Neural cell (in vitro differentiated cells): ENCODE data around the gene ARHGAP10. TPM values are rescaled to one million over a fixed set of nuclear protein-coding genes. Genes with fewer than 3 reads are reported as not detected.

Experiments used
- H2AFZ ChIP-seq: fragments of 200-600, 300-800 bp; sonication (generic), shearing (Covaris generic); 2 replicates; pipeline ENCODE4 v1.6.0; 2014; ENCODE audit warnings: low read depth, mild to moderate bottlenecking, antibody characterized with exemption, low read length, moderate library complexity
- H3F3A ChIP-seq: fragments of 200-600 bp; shearing (Covaris generic); 2 replicates; pipeline ENCODE4 v1.6.1; 2016; ENCODE audit warnings: mild to moderate bottlenecking, moderate library complexity, mixed read lengths, antibody characterized with exemption, low read length; ENCODE audit not compliant: insufficient read depth, poor library complexity, severe bottlenecking
- H3K27ac ChIP-seq: fragments of 200-600, 300-800 bp; sonication (generic), shearing (Covaris generic); 2 replicates; pipeline ENCODE4 v1.5.1; 2014; ENCODE audit warnings: mild to moderate bottlenecking, low read length, moderate library complexity
- H3K27me3 ChIP-seq: fragments of 300-800, 200-600 bp; sonication (generic), shearing (Covaris generic); 2 replicates; pipeline ENCODE4 v1.6.0; 2014; ENCODE audit warnings: mild to moderate bottlenecking, low read depth, low read length, moderate library complexity; ENCODE audit not compliant: insufficient read depth
- H3K36me3 ChIP-seq: fragments of 300-800, 200-600 bp; sonication (generic), shearing (Covaris generic); 2 replicates; pipeline ENCODE4 v1.5.1; 2014; ENCODE audit warnings: mild to moderate bottlenecking, antibody characterized with exemption, low read length, moderate library complexity; ENCODE audit not compliant: insufficient read depth
- H3K4me2 ChIP-seq: fragments of 300-800, 200-600 bp; sonication (generic), shearing (Covaris generic); 2 replicates; pipeline ENCODE4 v1.6.0; 2014; ENCODE audit warnings: mild to moderate bottlenecking, low read length
- H3K4me3 ChIP-seq: fragments of 300-800, 200-600 bp; sonication (generic), shearing (Covaris generic); 2 replicates; pipeline ENCODE4 v1.5.1; 2014; ENCODE audit warnings: mild to moderate bottlenecking, low read length, moderate library complexity
- H3K79me2 ChIP-seq: fragments of 200-600 bp; shearing (Covaris generic); replicated peaks from 2 replicates; pipeline ENCODE4 v1.6.0; 2014; ENCODE audit warnings: mild to moderate bottlenecking, low read length, moderate library complexity; ENCODE audit not compliant: insufficient read depth
- H3K9ac ChIP-seq: fragments of 300-800, 200-600 bp; sonication (generic), shearing (Covaris generic); 2 replicates; pipeline ENCODE4 v1.6.1; 2016; ENCODE audit warnings: mild to moderate bottlenecking, low read length, mixed read lengths
- H3K9me2 ChIP-seq: fragments of 200-600 bp; shearing (Covaris generic); 2 replicates; pipeline ENCODE4 v1.6.1; 2016; ENCODE audit warnings: mild to moderate bottlenecking, low read length, mixed read lengths; ENCODE audit not compliant: insufficient read depth
- H3K9me3 ChIP-seq: fragments of 200-600, 300-800 bp; sonication (generic), shearing (Covaris generic); 2 replicates; pipeline ENCODE4 v1.6.1; 2016; ENCODE audit warnings: mild to moderate bottlenecking, mixed run types, low read length, moderate library complexity, mixed read lengths
- H4K20me1 ChIP-seq: fragments of 200-600 bp; shearing (Covaris generic); 2 replicates; pipeline ENCODE4 v1.6.1; 2016; ENCODE audit warnings: mild to moderate bottlenecking, mixed run types; ENCODE audit not compliant: insufficient read depth
- EP300 ChIP-seq: fragments of 450-650 bp; conservative IDR thresholded peaks from 2 replicates; pipeline ENCODE4 v1.6.1; 2014; ENCODE audit warnings: antibody characterized with exemption, mild to moderate bottlenecking, moderate library complexity; ENCODE audit not compliant: poor library complexity, severe bottlenecking
- EZH2 ChIP-seq: fragments of 200-600, 300-800 bp; shearing (Covaris generic), sonication (generic); IDR thresholded peaks from 2 replicates; pipeline ENCODE4 v1.6.1; 2014; ENCODE audit warnings: antibody characterized with exemption, low read length, borderline replicate concordance, mild to moderate bottlenecking; ENCODE audit not compliant: insufficient read depth, poor library complexity, severe bottlenecking
- MXI1 ChIP-seq: fragments of 450-650 bp; conservative IDR thresholded peaks from 2 replicates; pipeline ENCODE4 v1.6.1; 2014; ENCODE audit warnings: antibody characterized with exemption, mild to moderate bottlenecking; ENCODE audit not compliant: poor library complexity, severe bottlenecking
- POLR2AphosphoS5 ChIP-seq: IDR thresholded peaks from 2 replicates; pipeline ENCODE4 v1.6.1; 2012
- RAD21 ChIP-seq: fragments of 450-650 bp; conservative IDR thresholded peaks from 2 replicates; pipeline ENCODE4 v1.6.1; 2014; ENCODE audit warnings: antibody characterized with exemption, mild to moderate bottlenecking, moderate library complexity
- SMC3 ChIP-seq: fragments of 450-650 bp; conservative IDR thresholded peaks from 2 replicates; pipeline ENCODE4 v1.6.1; 2014; ENCODE audit warnings: antibody characterized with exemption, mild to moderate bottlenecking, moderate library complexity; ENCODE audit not compliant: poor library complexity
- TAF1 ChIP-seq: IDR thresholded peaks from 2 replicates; pipeline ENCODE4 v1.6.1; 2012; ENCODE audit warnings: low read depth
- polyA plus RNA-seq: library from polyadenylated mRNA; depleted of rRNA; stranded (reverse); fragments of >200 nt; gene quantifications from 2 replicates; pipeline ENCODE4 v1.2.3, GENCODE V29; 2014
- TF ChIP-seq, protein P1 (sequence below): IDR thresholded peaks from 2 replicates; pipeline ENCODE4 v1.6.1; 2012; ENCODE audit warnings: borderline replicate concordance
- TF ChIP-seq, protein P2 (sequence below): fragments of 450-650 bp; IDR thresholded peaks from 2 replicates; pipeline ENCODE4 v1.5.1; 2014; ENCODE audit warnings: antibody characterized with exemption, mild to moderate bottlenecking, moderate library complexity; ENCODE audit not compliant: poor library complexity, severe bottlenecking

ARHGAP10 gene
- polyA plus RNA-seq, 1 donor from 2014 or later = 1.2 TPM

DNA sequence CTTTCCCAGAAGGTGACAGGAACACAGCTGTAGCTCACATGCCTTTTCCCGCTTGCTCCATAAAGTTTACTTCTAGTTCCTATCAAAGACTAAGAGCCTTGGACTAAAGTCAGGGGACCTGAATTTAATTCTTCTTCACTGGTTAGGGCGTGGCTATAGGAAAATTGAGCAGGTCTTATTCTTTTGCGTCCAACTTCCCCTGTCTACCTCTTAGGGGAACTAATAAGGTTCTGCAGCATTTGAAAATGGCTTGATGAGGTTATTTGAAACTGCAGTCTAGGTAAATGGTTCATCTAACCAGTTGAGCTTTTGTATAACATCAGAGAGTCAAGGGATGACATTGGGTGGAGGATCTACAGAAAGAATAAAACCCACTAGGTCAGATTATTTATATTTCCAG, 2.6 kb downstream of the ARHGAP10 start:
- Histone ChIP-seq H3K27me3 (peaks cover 65% of the 10 kb centered on the region), H3K4me2 (no peak overlapping the region), H3K27ac (no peak overlapping the region), H3K9me3 (no peaks in the 10 kb centered on the region), H3K9me2 (no peaks in the 10 kb centered on the region), H3K79me2 (no peaks in the 10 kb centered on the region), H4K20me1 (no peaks in the 10 kb centered on the region), H3F3A (no peaks in the 10 kb centered on the region), H3K36me3 (no peaks in the 10 kb centered on the region), H3K9ac (no peak overlapping the region), H2AFZ (no peak overlapping the region), H3K4me3 (no peak overlapping the region)
- TF ChIP-seq TAF1 = no peak

DNA sequence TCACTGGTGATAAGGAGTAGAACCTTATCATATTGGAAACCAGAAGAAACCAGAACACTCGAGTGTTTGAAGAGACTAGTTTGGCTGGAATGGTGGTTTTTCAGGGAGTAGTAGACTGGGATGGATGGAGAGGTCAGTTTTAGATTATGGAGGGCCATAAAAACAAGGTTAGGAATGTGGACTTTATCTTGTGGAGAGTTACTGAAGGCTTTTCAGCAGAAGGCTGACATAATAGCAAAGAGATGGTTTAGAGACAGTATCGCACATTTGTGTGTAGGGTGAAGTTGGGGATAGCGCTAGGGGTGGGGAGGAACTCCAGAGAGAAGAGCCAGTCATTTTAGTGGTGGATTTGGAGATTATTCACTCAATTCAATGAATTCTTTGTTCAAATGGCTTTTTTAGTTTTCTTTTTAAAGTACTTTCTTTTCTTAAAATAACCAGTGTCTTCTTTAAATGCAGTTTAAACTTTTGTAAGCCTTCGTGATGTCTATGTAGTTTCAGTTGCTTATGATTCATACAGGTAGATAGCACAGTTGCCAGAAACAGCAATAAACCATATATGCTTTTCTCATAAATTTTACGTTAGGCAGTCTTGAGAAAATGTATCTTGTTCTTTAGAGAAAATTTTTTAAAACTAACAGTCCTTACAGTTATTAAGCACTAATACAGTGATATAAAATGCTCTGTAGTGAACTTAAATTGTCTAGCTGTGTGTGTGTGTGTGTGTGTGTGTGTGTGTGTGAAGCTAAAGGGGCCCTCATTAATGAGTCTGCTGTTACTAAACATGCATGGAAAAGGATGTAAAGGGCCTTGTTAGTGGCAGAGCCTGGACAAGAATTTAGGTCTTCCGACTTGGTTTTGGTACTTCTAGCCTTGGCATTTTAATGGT, 3.8 kb downstream of the ARHGAP10 start:
- TF ChIP-seq EP300 = no peak
- TF ChIP-seq EZH2 = no peak
- no peak for TF ChIP-seq RAD21
- no peak for TF ChIP-seq TAF1
- no peak for TF ChIP-seq SMC3
- no peak for TF ChIP-seq POLR2AphosphoS5
- no peak for TF ChIP-seq MXI1
- TF ChIP-seq, protein P1, sequence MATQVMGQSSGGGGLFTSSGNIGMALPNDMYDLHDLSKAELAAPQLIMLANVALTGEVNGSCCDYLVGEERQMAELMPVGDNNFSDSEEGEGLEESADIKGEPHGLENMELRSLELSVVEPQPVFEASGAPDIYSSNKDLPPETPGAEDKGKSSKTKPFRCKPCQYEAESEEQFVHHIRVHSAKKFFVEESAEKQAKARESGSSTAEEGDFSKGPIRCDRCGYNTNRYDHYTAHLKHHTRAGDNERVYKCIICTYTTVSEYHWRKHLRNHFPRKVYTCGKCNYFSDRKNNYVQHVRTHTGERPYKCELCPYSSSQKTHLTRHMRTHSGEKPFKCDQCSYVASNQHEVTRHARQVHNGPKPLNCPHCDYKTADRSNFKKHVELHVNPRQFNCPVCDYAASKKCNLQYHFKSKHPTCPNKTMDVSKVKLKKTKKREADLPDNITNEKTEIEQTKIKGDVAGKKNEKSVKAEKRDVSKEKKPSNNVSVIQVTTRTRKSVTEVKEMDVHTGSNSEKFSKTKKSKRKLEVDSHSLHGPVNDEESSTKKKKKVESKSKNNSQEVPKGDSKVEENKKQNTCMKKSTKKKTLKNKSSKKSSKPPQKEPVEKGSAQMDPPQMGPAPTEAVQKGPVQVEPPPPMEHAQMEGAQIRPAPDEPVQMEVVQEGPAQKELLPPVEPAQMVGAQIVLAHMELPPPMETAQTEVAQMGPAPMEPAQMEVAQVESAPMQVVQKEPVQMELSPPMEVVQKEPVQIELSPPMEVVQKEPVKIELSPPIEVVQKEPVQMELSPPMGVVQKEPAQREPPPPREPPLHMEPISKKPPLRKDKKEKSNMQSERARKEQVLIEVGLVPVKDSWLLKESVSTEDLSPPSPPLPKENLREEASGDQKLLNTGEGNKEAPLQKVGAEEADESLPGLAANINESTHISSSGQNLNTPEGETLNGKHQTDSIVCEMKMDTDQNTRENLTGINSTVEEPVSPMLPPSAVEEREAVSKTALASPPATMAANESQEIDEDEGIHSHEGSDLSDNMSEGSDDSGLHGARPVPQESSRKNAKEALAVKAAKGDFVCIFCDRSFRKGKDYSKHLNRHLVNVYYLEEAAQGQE = no peak
- TF ChIP-seq, protein P2, sequence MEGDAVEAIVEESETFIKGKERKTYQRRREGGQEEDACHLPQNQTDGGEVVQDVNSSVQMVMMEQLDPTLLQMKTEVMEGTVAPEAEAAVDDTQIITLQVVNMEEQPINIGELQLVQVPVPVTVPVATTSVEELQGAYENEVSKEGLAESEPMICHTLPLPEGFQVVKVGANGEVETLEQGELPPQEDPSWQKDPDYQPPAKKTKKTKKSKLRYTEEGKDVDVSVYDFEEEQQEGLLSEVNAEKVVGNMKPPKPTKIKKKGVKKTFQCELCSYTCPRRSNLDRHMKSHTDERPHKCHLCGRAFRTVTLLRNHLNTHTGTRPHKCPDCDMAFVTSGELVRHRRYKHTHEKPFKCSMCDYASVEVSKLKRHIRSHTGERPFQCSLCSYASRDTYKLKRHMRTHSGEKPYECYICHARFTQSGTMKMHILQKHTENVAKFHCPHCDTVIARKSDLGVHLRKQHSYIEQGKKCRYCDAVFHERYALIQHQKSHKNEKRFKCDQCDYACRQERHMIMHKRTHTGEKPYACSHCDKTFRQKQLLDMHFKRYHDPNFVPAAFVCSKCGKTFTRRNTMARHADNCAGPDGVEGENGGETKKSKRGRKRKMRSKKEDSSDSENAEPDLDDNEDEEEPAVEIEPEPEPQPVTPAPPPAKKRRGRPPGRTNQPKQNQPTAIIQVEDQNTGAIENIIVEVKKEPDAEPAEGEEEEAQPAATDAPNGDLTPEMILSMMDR = no peak
- H3K4me3 ChIP-seq = no peak overlapping the region
- H3K27ac ChIP-seq = no peak overlapping the region
- H3F3A ChIP-seq = no peaks in the 10 kb centered on the region
- no peaks in the 10 kb centered on the region for H4K20me1 ChIP-seq
- H3K9ac ChIP-seq = no peak overlapping the region
- H3K79me2 ChIP-seq = no peaks in the 10 kb centered on the region
- H3K4me2 ChIP-seq = no peak overlapping the region
- no peaks in the 10 kb centered on the region for H3K9me3 ChIP-seq
- H3K27me3 ChIP-seq = peaks cover 54% of the 10 kb centered on the region
- no peaks in the 10 kb centered on the region for H3K9me2 ChIP-seq
- no peak overlapping the region for H2AFZ ChIP-seq
- H3K36me3 ChIP-seq = no peaks in the 10 kb centered on the region
